22Rv1 (cell line): ENCODE results near the gene CHST3.

ENCODE experiments used
- ZFX ChIP-seq: fragments of 450-650 bp; IDR thresholded peaks from 2 replicates; pipeline ENCODE4 v1.6.1; 2017; ENCODE audit warnings: antibody characterized with exemption, borderline replicate concordance
- TF ChIP-seq, protein P1 (sequence below): fragments of 450-650 bp; IDR thresholded peaks from 2 replicates; pipeline ENCODE4 v1.5.1; 2017; ENCODE audit warnings: mild to moderate bottlenecking

DNA sequence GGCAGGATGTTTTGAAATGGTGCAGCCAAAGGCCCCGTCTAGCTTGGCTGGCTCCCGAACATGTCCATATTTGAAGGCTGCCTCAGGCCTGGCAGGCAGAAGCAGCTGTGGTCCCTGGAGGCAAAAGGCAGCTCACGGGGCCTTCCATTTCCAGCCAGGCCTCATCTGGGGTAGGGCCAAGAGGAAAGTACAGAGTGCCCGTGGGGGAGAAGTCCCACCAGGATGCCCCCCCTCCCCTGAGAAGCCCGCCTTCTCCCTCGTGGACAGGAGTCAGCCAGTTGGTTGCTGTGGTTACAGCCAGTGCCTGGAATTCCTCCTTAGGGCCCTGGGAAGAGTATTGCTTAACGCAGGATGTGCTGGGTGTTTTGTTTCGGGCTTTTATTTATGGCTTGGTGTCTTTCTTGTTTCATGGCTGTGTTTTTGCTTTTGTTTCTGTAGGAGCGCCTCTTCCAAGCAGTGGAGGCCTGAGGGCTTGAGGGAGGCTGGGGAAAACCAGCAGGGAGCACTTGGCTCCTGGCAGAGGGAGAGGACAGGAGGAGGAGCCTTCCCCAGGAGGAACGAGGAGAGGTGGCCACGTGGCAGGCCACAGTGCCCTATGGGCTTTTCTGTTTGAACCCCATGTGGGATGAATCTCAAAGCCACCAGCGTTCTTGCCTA is 45.4 kb downstream of the CHST3 start:
- TF ChIP-seq, protein P1, sequence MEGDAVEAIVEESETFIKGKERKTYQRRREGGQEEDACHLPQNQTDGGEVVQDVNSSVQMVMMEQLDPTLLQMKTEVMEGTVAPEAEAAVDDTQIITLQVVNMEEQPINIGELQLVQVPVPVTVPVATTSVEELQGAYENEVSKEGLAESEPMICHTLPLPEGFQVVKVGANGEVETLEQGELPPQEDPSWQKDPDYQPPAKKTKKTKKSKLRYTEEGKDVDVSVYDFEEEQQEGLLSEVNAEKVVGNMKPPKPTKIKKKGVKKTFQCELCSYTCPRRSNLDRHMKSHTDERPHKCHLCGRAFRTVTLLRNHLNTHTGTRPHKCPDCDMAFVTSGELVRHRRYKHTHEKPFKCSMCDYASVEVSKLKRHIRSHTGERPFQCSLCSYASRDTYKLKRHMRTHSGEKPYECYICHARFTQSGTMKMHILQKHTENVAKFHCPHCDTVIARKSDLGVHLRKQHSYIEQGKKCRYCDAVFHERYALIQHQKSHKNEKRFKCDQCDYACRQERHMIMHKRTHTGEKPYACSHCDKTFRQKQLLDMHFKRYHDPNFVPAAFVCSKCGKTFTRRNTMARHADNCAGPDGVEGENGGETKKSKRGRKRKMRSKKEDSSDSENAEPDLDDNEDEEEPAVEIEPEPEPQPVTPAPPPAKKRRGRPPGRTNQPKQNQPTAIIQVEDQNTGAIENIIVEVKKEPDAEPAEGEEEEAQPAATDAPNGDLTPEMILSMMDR, result no peak
- no peak for TF ChIP-seq ZFX
